ENCODE data around the gene ZNF768.
"Not testable (repeated sequence)": the region's sequence is repeated elsewhere in the genome, so short reads cannot be mapped to it uniquely, and the experiment has no call there.

GRCh38 chr16:30539986-30540526 is 13.7 kb upstream of the ZNF768 start:
- not testable (repeated sequence) for TF ChIP-seq EZH2, CTCF (IDR thresholded peaks at IDR 0.05)

Measured in neural progenitor cell (in vitro differentiated cells).